Loucy (cell line): ENCODE measurements around the gene ASGR2.

Experiments
- H2AFZ ChIP-seq: fragments of 200-600 bp; sonication (generic); 2 replicates; pipeline ENCODE4 v1.6.0; 2016; ENCODE audit warnings: antibody characterized with exemption, mild to moderate bottlenecking, low read length, moderate library complexity
- H3F3A ChIP-seq: fragments of 200-600 bp; 2 replicates; pipeline ENCODE4 v1.6.0; 2016; ENCODE audit warnings: antibody characterized with exemption, low read depth, mild to moderate bottlenecking
- H3K27me3 ChIP-seq: fragments of 200-600 bp; sonication (generic); 2 replicates; pipeline ENCODE4 v1.6.1; 2014; ENCODE audit warnings: low read length, mild to moderate bottlenecking; ENCODE audit not compliant: insufficient read depth, poor library complexity, severe bottlenecking
- H3K36me3 ChIP-seq: fragments of 200-600 bp; sonication (generic); 2 replicates; pipeline ENCODE4 v1.6.1; 2016; ENCODE audit warnings: low read length; ENCODE audit not compliant: insufficient read depth
- H3K4me1 ChIP-seq: fragments of 200-600 bp; sonication (generic); 2 replicates; pipeline ENCODE4 v1.5.1; 2014; ENCODE audit warnings: low read length, mild to moderate bottlenecking; ENCODE audit not compliant: insufficient read depth, poor library complexity, severe bottlenecking
- H3K4me2 ChIP-seq: fragments of 200-600 bp; sonication (generic); 2 replicates; pipeline ENCODE4 v1.6.0; 2014; ENCODE audit warnings: antibody characterized with exemption, low read length, low read depth, mild to moderate bottlenecking; ENCODE audit not compliant: poor library complexity, severe bottlenecking
- H3K4me3 ChIP-seq: fragments of 200-600 bp; sonication (generic); 2 replicates; pipeline ENCODE4 v1.5.1; 2014; ENCODE audit warnings: low read length, mild to moderate bottlenecking, mixed read lengths; ENCODE audit not compliant: poor library complexity, severe bottlenecking
- H3K79me2 ChIP-seq: fragments of 200-600 bp; sonication (generic); 2 replicates; pipeline ENCODE4 v1.6.1; 2014; ENCODE audit warnings: low read length; ENCODE audit not compliant: insufficient read depth
- H3K9ac ChIP-seq: fragments of 200-600 bp; sonication (generic); 2 replicates; pipeline ENCODE4 v1.6.0; 2014; ENCODE audit warnings: mild to moderate bottlenecking, low read depth, low read length, moderate library complexity; ENCODE audit not compliant: poor library complexity, severe bottlenecking
- H3K9me2 ChIP-seq: fragments of 200-600 bp; sonication (generic); replicated peaks from 2 replicates; pipeline ENCODE4 v1.6.1; 2016; ENCODE audit warnings: low read depth, low read length, mixed read lengths
- H3K9me3 ChIP-seq: fragments of 200-600 bp; sonication (generic); 2 replicates; pipeline ENCODE4 v1.6.1; 2014; ENCODE audit warnings: mild to moderate bottlenecking, antibody characterized with exemption, low read length, low read depth; ENCODE audit not compliant: insufficient read depth
- H4K20me1 ChIP-seq: fragments of 200-600 bp; sonication (generic); 2 replicates; pipeline ENCODE4 v1.6.0; 2014; ENCODE audit warnings: antibody characterized with exemption, low read length, mild to moderate bottlenecking; ENCODE audit not compliant: insufficient read depth, poor library complexity, severe bottlenecking
- CTCF ChIP-seq: fragments of 200-600 bp; sonication (generic); conservative IDR thresholded peaks from 2 replicates; pipeline ENCODE4 v1.5.1; 2014; ENCODE audit warnings: mild to moderate bottlenecking, antibody characterized with exemption, low read length
- EZH2phosphoT487 ChIP-seq: fragments of 200-600 bp; IDR thresholded peaks from 2 replicates; pipeline ENCODE4 v1.6.1; 2018; ENCODE audit warnings: antibody characterized with exemption, mild to moderate bottlenecking, moderate library complexity, borderline replicate concordance

The ASGR2 gene

GRCh38 chr17:7133424-7133823 is 18.8 kb upstream of the ASGR2 start:
- Histone ChIP-seq H3K36me3 (no peaks in the 10 kb centered on the region), H3K4me3 (no peak overlapping the region), H3K9me3 (no peaks in the 10 kb centered on the region), H2AFZ (peak overlapping the region; percentile 52; the same call in 1 of the 2 replicates), H3K4me2 (no peak overlapping the region), H3F3A (no peaks in the 10 kb centered on the region), H3K9ac (no peak overlapping the region), H3K27me3 (no peaks in the 10 kb centered on the region), H4K20me1 (no peaks in the 10 kb centered on the region), H3K9me2 (no peaks in the 10 kb centered on the region), H3K79me2 (no peaks in the 10 kb centered on the region), H3K4me1 (no peaks in the 10 kb centered on the region)
- no peak for TF ChIP-seq EZH2phosphoT487
- peak; percentile 46 for TF ChIP-seq CTCF

GRCh38 chr17:7132511-7133094 is 18.0 kb upstream of the ASGR2 start:
- Histone ChIP-seq H3K9me2 (no peaks in the 10 kb centered on the region), H3K4me3 (no peak overlapping the region), H2AFZ (no peak overlapping the region), H3K79me2 (no peaks in the 10 kb centered on the region), H3K4me1 (no peaks in the 10 kb centered on the region), H3F3A (no peaks in the 10 kb centered on the region), H3K36me3 (no peaks in the 10 kb centered on the region), H3K4me2 (no peak overlapping the region), H3K9ac (no peak overlapping the region), H3K9me3 (no peaks in the 10 kb centered on the region), H4K20me1 (no peaks in the 10 kb centered on the region), H3K27me3 (no peaks in the 10 kb centered on the region)
- TF ChIP-seq EZH2phosphoT487, result no peak
- TF ChIP-seq CTCF, result no peak

- Histone ChIP-seq H3K79me2 (no peaks in the 10 kb centered on the region), H3K4me2 (no peak overlapping the region), H3K27me3 (no peaks in the 10 kb centered on the region), H3K9me2 (no peaks in the 10 kb centered on the region), H2AFZ (no peak overlapping the region), H3K9ac (no peak overlapping the region), H3K36me3 (no peaks in the 10 kb centered on the region), H3K4me1 (no peaks in the 10 kb centered on the region), H3F3A (no peaks in the 10 kb centered on the region), H4K20me1 (no peaks in the 10 kb centered on the region), H3K9me3 (no peaks in the 10 kb centered on the region), H3K4me3 (no peak overlapping the region)
- TF ChIP-seq EZH2phosphoT487, result no peak
- TF ChIP-seq CTCF, result no peak
Observed at GRCh38 chr17:7131423-7131791, 16.8 kb upstream of the ASGR2 start.
